Duodenal mucosa (tissue), 2 donors: Measurements from ENCODE around the gene KLF2.
A peak's percentile ranks its signal among the peaks of the same experiment; 100 is the strongest.
"Not testable (repeated sequence)": the region's sequence is repeated elsewhere in the genome, so short reads cannot be mapped to it uniquely, and the experiment has no call there.

Experiments used
- H3K27ac ChIP-seq: one replicate; pipeline ENCODE4 v1.7.0; 2013; ENCODE audit warnings: low read depth, low read length
- H3K27me3 ChIP-seq, 2 donors: one replicate each; pipeline ENCODE4 v1.7.0; 2013; ENCODE audit warnings: low read length in 2 of 2, control low read depth in 1 of 2; ENCODE audit not compliant: insufficient read depth in 2 of 2, control insufficient read depth in 1 of 2
- H3K36me3 ChIP-seq, 2 donors: one replicate each; pipeline ENCODE4 v1.7.0; 2013; ENCODE audit warnings: low read length in 2 of 2, control low read depth in 1 of 2; ENCODE audit not compliant: insufficient read depth in 2 of 2, control insufficient read depth in 1 of 2
- H3K4me1 ChIP-seq, 2 donors: one replicate each; pipeline ENCODE4 v1.7.0; 2013; ENCODE audit warnings: low read length in 2 of 2, control low read depth in 1 of 2; ENCODE audit not compliant: insufficient read depth in 2 of 2, control insufficient read depth in 1 of 2
- H3K4me3 ChIP-seq, 2 donors: one replicate each; pipeline ENCODE4 v1.7.0; 2013; ENCODE audit warnings: low read length in 2 of 2, low read depth in 1 of 2
- H3K9ac ChIP-seq, 2 donors: one replicate each; pipeline ENCODE4 v1.7.0; 2013; ENCODE audit warnings: low read length in 2 of 2, low read depth in 1 of 2
- H3K9me3 ChIP-seq, 2 donors: one replicate each; pipeline ENCODE4 v1.7.0; 2013; ENCODE audit warnings: low read length in 2 of 2, control low read depth in 1 of 2; ENCODE audit not compliant: control insufficient read depth in 1 of 2

The KLF2 gene

DNA sequence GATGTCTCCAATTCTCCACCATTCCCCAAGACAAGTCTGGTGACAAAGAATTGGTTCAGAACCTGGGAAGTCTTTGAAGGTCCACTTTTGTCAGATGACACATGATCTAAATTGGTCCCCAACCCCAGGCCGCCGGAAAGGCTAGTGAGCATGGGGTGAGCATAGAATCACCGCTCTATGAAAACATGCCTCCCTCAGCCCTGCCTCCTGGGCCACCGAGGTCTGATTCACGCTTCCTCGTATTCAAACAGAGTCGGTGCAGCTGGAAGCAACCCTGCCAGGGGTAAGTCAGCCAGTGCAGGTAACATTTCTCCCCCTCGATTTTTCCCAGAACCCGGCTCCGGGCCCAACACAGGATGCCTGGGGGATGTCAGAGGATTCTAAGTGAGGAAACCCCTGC is 33.9 kb upstream of the KLF2 start:
- Histone ChIP-seq H3K9me3 (no peaks in the 10 kb centered on the region), H3K27me3 (peaks cover 0 to 8% of the 10 kb centered on the region in 2 donors), H3K36me3 (no peaks in the 10 kb centered on the region), H3K4me1 (peaks cover 0 to 3% of the 10 kb centered on the region in 2 donors), H3K4me3 (no peak overlapping the region), H3K9ac (no peak overlapping the region), H3K27ac (no peak overlapping the region)

DNA sequence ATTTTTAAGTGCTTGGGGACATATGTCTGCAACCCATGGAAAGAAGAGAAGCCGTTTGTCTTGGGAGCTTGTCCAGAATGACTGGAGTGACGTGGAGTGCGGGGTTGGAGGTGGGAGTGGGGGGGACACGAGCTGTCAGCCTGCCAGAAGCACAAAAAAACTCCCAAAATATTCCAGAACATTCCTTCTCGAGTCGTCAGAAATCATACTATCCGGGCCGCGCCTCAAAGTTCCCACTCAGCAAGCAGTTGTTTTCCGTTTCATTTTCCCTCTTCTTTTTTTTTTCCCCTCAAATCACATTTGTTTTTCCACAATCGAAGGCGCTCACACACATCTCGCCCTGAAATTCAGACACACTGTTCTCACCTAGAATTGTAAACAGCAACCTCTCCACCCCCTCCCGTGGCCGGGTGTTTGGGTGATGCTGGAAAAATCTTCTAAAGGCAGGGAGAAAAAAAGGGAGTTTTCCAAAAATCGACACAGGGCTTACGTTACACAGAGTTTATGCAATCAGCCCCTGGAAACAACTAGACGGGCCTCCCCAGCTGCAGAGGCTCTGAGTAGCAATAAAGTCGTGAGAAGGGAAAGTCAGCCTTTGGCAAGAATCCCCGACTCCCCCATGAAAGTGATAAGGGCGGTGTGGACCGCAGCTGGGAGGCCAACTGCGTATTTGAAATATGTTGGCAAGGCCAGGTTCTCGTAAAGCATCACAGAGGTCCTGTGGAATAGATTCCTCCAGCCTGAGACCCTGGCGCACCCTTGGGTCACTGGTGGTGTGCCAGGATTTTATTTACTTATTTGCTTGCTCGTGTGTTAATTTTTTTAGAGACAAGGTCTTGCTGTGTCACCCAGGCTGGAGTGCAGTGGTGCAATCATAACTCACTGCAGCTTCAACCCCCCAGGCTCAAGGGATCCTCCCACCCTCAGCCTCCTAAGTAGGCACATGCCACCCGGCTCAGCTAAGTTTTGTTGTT is 31.2 kb upstream of the KLF2 start:
- Histone ChIP-seq H3K9me3 (no peaks in the 10 kb centered on the region), H3K4me3 (peak overlapping the region; percentile 18 to 21), H3K9ac (peak overlapping the region in 1 of 2 donors; percentile 15), H3K27ac (peak overlapping the region; percentile 48), H3K36me3 (no peaks in the 10 kb centered on the region), H3K4me1 (peaks cover 0 to 3% of the 10 kb centered on the region in 2 donors), H3K27me3 (peaks cover 0 to 2% of the 10 kb centered on the region in 2 donors)

GRCh38 chr19:16295057-16295456 is 29.6 kb upstream of the KLF2 start:
- Histone ChIP-seq H3K27me3 (no peaks in the 10 kb centered on the region), H3K36me3 (no peaks in the 10 kb centered on the region), H3K9ac (no peak overlapping the region), H3K4me1 (peaks cover 0 to 3% of the 10 kb centered on the region in 2 donors), H3K27ac (no peak overlapping the region), H3K4me3 (no peak overlapping the region), H3K9me3 (no peaks in the 10 kb centered on the region)

DNA sequence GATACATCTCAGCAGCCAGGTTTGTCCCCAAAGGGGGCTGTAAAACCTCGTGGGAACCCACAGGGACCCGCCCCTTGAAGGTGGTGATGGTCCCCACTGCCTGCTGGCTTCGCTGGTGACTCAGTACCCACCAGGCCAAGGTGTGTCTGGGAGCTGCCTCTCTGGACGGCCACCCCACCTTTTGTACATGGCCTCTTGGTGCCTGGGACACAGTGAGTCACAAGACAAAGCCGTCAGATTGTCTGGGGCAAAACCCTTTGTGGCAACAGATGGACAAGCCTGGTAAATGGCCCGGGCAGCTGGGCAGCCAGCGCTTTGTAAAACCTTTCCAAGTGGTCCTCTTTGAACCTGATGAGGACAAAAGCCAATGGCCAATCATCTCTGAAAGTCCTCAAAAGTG is 27.9 kb upstream of the KLF2 start:
- no peak overlapping the region for H3K9ac ChIP-seq

GRCh38 chr19:16297575-16298178 is 26.9 kb upstream of the KLF2 start:
- no peak overlapping the region for H3K27ac ChIP-seq
- H3K9ac ChIP-seq, result no peak overlapping the region
- peaks cover 0 to 3% of the 10 kb centered on the region in 2 donors for H3K4me1 ChIP-seq
- no peaks in the 10 kb centered on the region for H3K9me3 ChIP-seq
- no peak overlapping the region for H3K4me3 ChIP-seq
- no peaks in the 10 kb centered on the region for H3K27me3 ChIP-seq
- H3K36me3 ChIP-seq, result no peaks in the 10 kb centered on the region

More for the DNA sequence above, 27.9 kb upstream of the KLF2 start:
- peaks cover 0 to 3% of the 10 kb centered on the region in 2 donors for H3K4me1 ChIP-seq
- H3K9me3 ChIP-seq, result no peaks in the 10 kb centered on the region
- no peak overlapping the region for H3K4me3 ChIP-seq
- no peaks in the 10 kb centered on the region for H3K27me3 ChIP-seq
- H3K36me3 ChIP-seq, result no peaks in the 10 kb centered on the region
- no peak overlapping the region for H3K27ac ChIP-seq

- Histone ChIP-seq H3K4me3 (no peak overlapping the region), H3K27me3 (no peaks in the 10 kb centered on the region), H3K36me3 (no peaks in the 10 kb centered on the region), H3K9ac (no peak overlapping the region), H3K4me1 (peaks cover 0 to 3% of the 10 kb centered on the region in 2 donors), H3K9me3 (no peaks in the 10 kb centered on the region), H3K27ac (no peak overlapping the region)
These were observed 26.3 kb upstream of the KLF2 start for GRCh38 chr19:16298334-16298733.

GRCh38 chr19:16301999-16302694 is 22.5 kb upstream of the KLF2 start:
- Histone ChIP-seq H3K27ac (no peak overlapping the region), H3K4me3 (no peak overlapping the region), H3K27me3 (no peaks in the 10 kb centered on the region), H3K9ac (no peak overlapping the region), H3K36me3 (no peaks in the 10 kb centered on the region), H3K4me1 (no peaks in the 10 kb centered on the region), H3K9me3 (no peaks in the 10 kb centered on the region)

DNA sequence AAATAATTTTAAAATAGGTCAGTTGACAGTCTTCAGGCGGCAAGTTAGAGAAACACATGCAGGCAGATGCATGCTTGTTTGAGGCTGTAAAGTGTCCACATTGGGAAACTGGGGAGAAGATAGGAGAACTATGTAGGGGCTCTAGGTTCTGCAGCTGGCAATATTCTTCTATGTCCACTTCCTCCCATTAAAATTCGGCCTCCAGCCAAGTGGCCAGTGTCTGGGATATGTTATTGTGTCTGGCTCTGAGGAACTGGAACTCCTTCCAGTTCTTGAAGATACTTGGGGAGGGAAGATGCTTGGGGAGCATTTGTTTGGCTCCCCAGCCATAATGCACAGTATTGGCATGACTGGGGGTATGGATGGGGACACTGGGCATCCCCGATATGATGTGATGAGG is 20.9 kb upstream of the KLF2 start:
- no peaks in the 10 kb centered on the region for H3K36me3 ChIP-seq
- H3K9me3 ChIP-seq, result no peaks in the 10 kb centered on the region
- no peak overlapping the region for H3K9ac ChIP-seq
- H3K27ac ChIP-seq, result no peak overlapping the region
- no peaks in the 10 kb centered on the region for H3K4me1 ChIP-seq
- no peaks in the 10 kb centered on the region for H3K27me3 ChIP-seq
- H3K4me3 ChIP-seq, result no peak overlapping the region

DNA sequence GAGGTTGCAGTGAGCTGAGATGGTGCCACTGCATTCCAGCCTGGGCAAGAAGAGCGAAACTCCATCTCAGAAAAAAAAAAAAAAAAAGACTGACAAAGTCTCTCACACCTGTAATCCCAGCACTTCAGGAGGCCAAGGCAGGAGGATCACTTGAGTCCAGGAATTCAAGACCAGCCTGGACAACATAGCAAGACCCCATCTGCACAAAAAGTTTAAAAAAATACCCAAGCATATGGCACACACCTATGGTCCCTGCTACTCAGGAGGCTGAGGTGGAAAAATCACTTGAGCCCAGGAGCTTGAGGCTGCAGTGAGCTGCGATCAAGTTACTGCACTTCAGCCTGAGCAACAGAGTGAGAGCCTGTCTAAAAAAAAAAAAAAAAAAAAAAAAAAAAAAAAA is 20.1 kb upstream of the KLF2 start:
- H3K4me1 ChIP-seq, H3K27ac ChIP-seq, H3K27me3 ChIP-seq, H3K4me3 ChIP-seq, H3K36me3 ChIP-seq, H3K9ac ChIP-seq, H3K9me3 ChIP-seq: not testable (repeated sequence)

DNA sequence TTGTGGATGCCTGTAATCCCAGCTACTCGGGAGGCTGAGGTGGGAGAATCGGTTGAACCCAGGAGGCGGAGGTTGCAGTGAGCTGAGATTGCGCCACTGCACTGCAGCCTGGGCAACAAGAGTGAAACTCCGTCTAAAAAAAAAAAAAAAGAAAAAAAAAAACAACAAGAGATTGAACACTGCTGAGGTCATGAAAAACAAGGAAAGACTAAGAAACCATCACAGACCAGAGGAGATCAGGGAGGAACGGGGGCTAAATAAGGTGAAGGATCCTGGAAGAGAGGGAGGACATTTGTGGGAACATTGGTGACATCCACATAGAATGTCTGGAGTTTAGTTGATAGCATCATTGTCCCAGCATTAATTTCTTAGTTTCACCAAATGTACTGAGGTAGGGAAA is 19.6 kb upstream of the KLF2 start:
- H3K27me3 ChIP-seq, H3K4me3 ChIP-seq, H3K4me1 ChIP-seq, H3K9me3 ChIP-seq, H3K9ac ChIP-seq, H3K36me3 ChIP-seq, H3K27ac ChIP-seq: not testable (repeated sequence)
